ENCODE results near the gene TXLNB.
"Not testable (repeated sequence)": the region's sequence is repeated elsewhere in the genome, so short reads cannot be mapped to it uniquely, and the experiment has no call there.

Gene TXLNB

DNA sequence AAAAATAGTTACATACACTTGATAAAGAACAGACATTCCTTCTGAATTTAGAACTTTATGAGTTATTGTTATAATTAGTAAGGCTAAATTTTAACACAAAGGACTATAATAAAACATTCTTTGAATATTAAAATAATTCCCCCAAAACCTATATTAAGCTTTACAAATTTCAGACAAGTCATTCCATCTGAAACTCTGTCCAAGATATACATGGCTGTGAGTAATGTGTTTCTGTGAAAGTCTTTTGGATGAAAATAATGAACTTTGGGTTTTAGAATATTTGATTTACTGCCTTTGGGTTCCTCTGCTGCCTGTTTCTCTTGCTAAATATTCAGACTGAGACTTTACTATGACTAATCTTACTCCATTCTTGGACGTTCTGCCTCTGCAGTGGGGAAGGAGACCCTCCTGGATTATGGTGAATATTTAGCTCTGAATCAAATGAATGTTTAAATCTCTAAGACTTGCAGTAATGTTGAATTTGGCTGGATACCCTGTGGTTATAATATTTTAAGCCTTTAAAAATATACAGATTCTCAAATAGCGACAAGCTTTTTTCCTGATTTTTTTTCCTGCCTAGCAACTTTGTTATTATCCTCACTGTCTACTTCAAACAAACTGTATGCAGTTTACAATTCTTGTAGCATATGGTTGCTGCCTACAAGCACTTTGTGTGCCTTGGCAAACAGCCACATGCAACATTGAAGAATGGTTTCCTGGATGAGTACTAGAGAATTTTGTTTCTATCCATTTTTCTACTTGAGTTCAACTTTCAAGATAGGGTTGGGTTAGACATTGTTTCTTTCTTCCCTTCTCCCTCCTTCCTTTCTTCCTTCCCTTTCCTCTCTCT lies 51.4 kb downstream of the TXLNB start:
- no peak for DNase-seq (ENCODE audit: low read depth in 1 of 2, low spot score in 1 of 2)

DNA sequence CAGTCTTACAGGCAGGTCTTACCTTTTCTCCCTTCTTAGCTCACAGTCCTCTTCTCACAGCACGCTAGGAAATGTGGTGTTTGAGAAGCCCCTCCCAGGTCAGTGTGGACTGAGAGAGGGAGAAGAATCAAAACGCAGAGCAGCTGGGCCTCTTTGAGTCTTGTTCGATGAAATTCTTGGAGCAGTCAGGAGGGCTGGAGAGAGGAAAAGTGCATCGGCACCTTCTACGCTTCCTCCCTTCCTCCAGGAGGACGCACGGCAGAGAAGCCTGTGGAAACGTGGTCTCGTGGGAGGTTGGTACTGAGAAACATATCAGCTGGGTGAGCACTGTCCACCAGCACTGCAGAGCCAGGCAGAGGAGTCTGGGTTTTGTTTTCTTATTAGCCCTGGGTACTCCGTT lies 52.7 kb downstream of the TXLNB start:
- DNase-seq (ENCODE audit: low read depth in 1 of 2, low spot score in 1 of 2), result no peak

DNA sequence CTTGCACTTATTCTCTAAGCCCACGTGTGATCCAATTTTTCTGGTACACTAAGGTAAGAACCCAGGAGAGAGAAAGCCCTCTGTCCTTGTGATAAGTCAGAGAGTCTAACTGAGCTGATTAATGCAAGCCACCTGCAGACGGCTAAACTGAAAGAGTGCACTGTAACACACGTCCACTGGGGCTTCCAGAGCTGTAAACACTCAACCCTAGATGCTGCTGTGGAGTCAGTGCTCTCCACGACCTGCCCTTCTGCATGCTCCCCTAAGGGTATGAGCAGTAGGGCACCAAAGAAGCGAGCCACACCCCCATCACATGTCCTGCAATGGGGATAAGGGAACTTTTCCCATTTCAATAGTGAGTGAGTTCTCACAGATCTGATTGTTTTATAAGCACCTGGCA lies 55.7 kb downstream of the TXLNB start:
- no peak for DNase-seq (ENCODE audit: low read depth in 1 of 2, low spot score in 1 of 2)

DNA sequence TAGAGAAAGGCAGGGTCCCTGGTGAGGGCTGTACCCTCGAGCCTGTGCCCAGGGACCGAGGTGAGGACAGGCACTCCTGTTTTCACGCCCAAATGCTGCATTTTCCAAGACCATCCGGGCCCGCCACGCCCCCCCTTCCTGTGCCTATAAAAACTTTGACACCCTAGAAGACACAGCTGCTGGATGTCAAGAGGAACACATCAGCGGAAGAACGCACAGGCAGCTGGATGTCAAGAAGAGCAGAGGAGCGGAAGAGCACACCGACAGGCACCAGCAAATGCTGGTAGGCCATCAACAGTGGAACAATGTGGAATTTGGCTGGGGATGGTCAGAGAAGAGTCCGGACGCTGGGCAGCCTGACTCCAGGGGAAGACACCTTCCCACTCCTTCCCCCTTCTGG lies 56.1 kb downstream of the TXLNB start:
- no peak for DNase-seq (ENCODE audit: low read depth in 1 of 2, low spot score in 1 of 2)

DNA sequence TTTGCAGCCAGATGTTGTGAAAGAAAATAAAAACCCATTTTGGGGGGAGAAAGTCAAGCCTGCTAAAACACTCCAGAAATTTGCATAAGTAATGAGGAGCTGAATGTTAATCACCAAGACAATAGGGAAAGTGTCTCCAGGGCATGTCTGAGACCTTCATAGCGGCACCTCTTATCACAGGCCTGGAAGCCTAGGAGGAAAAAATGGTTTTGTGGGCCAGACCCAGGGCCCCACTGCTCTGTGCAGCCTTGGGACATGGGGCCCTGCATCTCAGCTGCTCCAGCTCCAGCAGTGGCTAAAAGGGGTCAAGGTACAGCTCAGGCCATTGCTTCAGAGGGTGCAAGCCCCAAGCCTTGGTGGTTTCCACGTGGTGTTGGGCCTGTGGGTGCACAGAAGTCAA lies 57.6 kb downstream of the TXLNB start:
- DNase-seq (ENCODE audit: low read depth in 1 of 2, low spot score in 1 of 2), result not testable (repeated sequence)

- no peak for DNase-seq (ENCODE audit: low read depth in 1 of 2, low spot score in 1 of 2)
Observed at GRCh38 chr6:139231206-139231605, 60.6 kb downstream of the TXLNB start.

- DNase-seq (ENCODE audit: low read depth in 1 of 2, low spot score in 1 of 2), result no peak
Observed at GRCh38 chr6:139230391-139230840, 61.4 kb downstream of the TXLNB start.

GRCh38 chr6:139228387-139228786 lies 63.4 kb downstream of the TXLNB start:
- not testable (repeated sequence) for DNase-seq (ENCODE audit: low read depth in 1 of 2, low spot score in 1 of 2)

DNA sequence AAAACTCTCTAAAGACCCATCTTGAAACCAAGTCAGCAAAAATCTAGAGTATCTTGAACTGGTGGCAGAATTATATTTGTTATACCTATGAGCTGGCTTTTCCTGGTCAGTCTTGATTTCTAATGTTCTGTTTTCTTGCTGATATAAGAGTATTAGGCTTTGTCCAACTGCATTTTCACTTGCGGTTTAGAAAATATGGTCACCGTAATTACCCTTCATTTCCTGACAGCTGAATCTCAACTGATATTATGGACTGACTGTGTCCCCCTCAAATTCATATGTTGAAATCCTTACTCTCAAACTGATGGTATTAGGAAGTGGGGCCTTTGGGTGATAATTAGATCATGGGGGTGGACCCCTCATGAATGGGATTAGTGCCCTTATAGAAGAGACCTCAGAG lies 72.1 kb downstream of the TXLNB start:
- no peak for DNase-seq (ENCODE audit: low read depth in 1 of 2, low spot score in 1 of 2)

GRCh38 chr6:139219271-139219729 lies 72.5 kb downstream of the TXLNB start:
- peak; percentile 42 to 43 for DNase-seq (ENCODE audit: low read depth in 1 of 2, low spot score in 1 of 2)

DNA sequence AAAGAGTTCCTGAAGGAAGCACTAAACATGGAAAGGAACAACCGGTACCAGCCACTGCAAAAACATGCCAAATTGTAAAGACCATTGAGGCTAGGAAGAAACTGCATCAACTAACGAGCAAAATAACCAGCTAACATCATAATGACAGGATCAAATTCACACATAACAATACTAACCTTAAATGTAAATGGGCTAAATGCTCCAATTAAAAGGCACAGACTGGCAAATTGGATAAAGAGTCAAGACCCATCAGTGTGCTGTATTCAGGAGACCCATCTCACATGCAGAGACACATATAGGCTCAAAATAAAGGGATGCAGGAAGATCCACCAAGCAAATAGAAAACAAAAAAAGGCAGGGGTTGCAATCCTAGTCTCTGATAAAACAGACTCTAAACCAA lies 79.3 kb downstream of the TXLNB start:
- DNase-seq (ENCODE audit: low read depth in 1 of 2, low spot score in 1 of 2), result not testable (repeated sequence)

DNA sequence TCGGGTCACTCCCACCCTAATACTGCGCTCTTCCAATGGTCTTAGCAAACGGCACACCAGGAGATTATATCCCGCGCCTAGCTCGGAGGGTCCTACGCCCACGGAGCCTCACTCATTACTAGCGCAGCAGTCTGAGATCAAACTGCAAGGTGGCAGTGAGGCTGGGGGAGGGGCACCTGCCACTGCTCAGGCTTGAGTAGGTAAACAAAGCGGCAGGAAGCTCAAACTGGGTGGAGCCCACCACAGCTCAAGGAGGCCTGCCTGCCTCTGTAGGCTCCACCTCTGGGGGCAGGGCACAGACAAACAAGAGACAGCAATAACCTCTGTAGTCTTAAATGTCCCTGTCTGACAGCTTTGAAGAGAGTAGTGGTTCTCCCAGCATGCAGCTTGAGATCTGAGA lies 81.0 kb downstream of the TXLNB start:
- not testable (repeated sequence) for DNase-seq (ENCODE audit: low read depth in 1 of 2, low spot score in 1 of 2)

GRCh38 chr6:139205843-139206242 lies 86.0 kb downstream of the TXLNB start:
- no peak for DNase-seq (ENCODE audit: low read depth in 1 of 2, low spot score in 1 of 2)

- DNase-seq (ENCODE audit: low read depth in 1 of 2, low spot score in 1 of 2), result no peak
Observed at GRCh38 chr6:139204978-139205377, 86.8 kb downstream of the TXLNB start.

- no peak for DNase-seq (ENCODE audit: low read depth in 1 of 2, low spot score in 1 of 2)
Observed at GRCh38 chr6:139201378-139201777, 90.4 kb downstream of the TXLNB start.

DNA sequence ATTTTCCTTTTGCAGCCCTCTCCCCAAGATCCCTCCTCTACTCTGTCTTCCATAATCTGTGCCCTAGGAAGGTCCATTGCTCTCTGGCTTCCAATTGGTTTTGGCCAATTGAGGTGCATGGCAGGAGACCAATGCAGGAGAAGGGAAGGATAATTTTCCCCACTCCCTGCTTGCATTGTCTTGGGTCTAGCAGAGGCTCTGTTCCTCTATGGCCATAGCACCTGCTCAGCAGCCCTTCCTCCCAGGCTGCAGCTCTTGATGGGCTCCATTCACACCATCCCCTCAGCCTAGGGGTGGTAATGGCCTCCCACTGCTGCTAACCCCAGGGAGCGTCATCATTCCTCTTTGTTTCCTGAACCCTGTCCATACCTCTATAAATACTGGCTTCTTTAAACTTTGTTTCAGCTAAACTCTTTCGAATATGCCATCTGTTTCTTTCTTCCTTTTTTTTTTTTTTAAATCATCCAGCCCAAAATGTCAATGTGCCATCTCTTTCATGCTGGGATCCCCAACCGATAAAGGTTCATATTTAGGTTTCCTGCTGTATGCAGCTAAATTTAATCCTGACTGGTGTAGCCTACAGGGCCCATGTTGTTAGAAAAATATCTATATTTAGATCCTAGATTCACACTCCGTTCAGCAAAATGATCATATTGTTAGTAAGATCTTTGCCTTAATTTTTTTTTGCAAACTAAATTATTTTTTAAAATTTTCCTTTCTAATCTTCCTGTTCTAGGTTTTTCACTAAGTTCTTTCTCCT lies 93.1 kb downstream of the TXLNB start:
- DNase-seq (ENCODE audit: low read depth in 1 of 2, low spot score in 1 of 2), result no peak

- no peak for DNase-seq (ENCODE audit: low read depth in 1 of 2, low spot score in 1 of 2)
Observed at GRCh38 chr6:139194740-139195139, 97.1 kb downstream of the TXLNB start.

Data from activated T-helper 1 cell treated with anti-CD3 and anti-CD28 coated beads, Interleukin-2, amount 50 U/mL, for 16 hours (primary cell).